ENCODE data around the gene RBMS1.

Gene RBMS1

DNA sequence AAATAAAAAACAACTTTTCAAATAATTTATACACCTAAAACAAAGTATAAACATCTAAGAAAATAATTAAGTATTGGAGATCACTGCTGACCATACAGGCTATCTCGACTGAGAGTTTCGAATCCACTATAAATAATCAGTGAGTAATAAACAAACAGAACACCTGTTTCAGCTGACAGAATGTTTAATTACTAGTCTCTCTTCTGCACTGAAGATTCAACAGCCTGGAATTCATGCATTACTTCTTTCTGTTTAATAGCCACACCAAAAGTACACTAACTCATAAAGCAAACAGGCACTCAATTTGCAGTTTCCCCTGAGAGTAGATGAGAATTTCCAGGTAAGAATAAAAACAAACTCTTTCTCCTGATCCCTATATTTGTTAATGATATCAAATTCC lies 138.5 kb downstream of the RBMS1 start:
- no peak for DNase-seq

DNA sequence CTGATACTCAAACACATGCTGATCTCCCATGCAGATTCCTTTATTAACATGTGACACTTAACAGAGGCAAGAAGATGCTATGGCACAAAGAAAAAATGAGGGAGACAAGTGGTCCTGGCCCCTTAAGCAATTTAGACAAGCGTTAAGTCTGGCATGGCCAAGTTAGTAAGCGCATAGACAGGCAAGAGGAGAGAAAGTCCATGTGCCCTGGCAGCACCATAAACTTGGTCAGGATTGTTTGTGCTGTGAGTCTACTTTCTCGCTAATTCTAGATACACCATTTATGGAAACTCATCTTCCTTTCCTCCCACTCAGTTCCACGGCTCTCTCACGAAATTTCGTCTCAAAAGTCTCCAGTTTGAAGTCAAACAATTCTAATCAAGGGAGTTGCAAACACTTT lies 138.9 kb downstream of the RBMS1 start:
- DNase-seq = no peak

DNA sequence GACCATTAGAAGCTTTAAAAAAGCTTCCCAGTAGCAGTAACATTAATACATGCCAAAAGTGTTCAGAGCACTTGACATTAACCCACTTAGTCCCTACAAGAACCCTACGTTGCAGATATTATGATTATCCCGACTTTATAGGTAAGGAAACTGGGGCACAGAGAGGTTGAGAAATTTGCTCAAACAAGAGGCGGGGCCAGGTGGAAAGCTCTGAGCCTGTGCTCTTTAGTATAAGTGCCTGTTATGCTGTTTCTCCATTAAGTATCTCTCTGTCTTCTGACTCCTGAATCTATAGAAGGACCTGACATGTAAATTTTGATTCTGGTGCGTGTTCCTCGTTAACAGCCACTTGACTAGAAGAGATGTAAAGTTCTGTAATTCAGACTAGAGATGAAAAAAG lies 139.8 kb downstream of the RBMS1 start:
- DNase-seq = no peak

DNA sequence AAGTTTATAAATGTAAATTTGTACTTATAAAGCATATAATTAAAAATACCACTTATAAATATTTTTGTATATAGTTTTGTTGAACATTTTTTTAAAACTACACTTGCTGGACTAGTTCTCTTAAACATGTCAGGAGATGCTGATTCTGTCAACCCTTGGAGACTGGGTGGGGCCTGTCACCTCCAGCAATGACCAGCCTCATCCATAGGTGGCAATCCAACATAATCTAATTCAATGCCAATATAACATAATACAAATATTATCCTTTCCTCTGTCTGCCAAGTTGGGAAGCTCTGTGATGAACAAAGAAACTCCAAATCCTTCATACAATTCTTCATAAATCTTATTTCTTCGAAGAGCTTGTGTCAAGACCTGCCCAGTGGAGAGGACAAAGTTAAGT lies 140.4 kb downstream of the RBMS1 start:
- no peak for DNase-seq

DNA sequence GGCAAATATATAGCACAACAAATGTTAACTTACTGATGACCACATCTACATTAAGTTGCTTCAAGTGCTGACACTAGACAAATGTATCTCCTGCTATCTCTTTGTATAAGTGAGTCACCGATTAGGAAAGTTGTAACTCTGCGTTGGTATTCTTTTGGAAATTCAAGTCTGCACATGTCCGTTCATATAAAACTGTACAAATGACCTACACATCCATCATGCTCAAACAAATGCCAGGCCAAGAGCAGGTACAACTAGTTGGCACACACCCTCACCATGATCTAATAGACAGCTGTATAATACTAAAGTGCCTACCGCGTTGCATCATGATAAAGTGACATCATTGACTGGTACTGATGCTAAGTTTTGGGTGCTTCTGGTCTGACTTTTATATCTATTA lies 141.1 kb downstream of the RBMS1 start:
- no peak for DNase-seq

DNA sequence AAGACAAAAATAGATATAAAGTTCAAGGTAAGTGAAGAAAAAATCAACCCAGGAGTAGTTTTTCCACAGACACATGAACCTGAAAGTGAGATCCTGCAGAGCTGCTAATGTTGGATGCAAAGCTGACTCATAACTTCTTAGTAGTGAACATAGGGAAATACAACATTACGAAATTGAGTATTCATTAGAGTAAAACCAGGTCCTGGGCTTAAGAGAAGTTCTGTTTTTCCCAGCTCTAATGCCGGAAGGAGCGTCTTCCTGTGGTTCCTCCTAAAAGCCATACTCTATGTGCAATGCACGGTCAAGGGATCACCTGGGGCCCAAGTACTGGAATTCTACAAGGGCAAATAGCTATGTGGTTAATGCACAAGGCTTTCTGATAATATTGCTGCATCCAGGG lies 141.7 kb downstream of the RBMS1 start:
- DNase-seq = no peak

DNA sequence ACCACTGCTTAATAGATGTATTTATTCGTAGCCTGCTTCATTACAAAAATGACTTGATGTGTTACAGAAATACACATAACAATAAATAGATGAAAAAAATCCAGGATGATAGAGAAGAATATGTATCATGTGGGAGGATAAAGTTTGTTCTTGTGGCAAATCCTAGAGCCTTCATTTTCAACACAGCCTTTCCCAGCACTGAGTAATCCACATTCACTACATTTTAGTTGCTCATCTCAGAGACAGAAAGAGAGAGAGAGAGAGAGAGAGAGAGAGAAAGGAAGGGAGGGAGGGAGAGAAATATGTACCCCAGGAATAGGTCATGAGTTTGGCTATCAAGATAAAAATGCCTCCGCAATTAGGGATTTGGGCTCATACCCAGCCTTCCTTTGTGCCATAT lies 144.3 kb downstream of the RBMS1 start:
- no peak for DNase-seq

DNA sequence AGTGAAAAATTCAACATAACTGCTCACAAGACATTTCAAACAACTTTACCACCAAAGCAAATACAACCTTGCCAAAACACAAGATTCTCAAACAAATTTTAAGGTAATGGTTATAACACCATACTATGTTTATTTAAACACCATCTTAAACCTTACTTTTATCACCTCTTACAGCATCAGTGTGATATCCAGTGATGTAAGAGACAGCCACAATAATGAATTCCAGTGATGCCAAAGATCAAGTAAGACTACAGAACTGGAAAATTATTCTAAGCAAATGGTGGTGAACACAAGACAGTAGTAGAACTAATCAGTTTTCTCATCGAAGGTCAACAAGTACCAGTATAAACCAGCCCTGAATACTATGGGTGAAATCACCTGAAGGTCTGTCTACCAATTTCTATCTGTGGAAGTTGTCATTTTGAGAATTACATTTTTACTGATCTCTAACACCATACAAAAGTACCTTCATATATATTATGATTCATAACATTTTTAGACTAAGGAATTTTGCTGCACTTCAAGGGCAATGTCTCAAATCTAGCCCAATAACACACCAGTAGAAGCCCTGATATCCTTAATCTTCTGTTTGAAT lies 146.2 kb downstream of the RBMS1 start:
- DNase-seq = no peak

DNA sequence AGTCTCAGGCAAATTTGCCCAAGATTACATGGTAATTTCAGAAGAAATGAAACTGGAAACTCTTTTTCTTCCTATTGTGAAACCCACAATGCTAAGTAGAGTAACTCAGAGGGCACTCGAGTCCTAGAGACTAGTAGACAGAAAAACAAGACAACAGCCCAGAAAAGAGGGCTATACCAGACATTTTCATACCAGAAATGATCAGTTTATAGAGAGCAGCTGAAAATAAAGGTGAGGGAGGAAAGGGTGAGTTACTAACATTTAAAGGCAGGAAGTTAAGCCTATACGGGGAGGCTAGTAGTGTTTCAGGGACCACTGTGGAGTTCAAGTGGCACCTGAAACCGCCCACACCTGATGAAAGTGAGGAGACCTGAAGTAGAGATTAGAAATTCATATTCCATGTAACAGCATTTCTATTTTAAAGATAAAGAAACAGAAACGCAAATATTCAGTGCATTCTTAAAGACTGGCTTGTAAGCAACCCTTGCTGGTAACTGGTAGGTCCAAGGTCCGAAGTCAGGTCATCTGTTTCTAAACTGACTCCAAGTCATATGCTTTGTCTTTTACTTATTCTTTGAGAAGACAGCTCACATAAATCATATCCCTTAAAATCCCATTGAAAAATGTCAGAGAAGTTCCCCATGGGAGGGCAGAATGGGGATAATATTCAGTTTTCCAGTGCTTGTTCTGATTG lies 148.4 kb downstream of the RBMS1 start:
- DNase-seq = no peak

DNA sequence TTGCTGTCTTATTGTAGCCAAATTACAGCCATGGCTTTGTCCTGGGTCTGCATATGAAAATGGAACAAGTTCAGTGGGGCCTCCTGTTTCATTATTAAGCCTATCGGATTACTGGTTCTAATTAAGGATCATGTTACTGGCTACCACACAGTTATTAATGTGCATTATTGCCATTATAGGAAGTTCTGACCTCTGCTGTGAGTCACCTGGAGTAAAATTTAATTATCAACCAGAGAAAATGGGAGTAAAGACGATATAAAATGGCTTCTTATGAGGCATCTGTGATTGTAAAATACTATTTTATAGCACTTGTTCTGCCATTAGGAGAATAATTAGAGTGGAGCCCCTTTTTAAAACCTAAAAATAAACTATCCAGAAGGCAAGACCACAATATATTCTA lies 150.2 kb downstream of the RBMS1 start:
- no peak for DNase-seq

DNA sequence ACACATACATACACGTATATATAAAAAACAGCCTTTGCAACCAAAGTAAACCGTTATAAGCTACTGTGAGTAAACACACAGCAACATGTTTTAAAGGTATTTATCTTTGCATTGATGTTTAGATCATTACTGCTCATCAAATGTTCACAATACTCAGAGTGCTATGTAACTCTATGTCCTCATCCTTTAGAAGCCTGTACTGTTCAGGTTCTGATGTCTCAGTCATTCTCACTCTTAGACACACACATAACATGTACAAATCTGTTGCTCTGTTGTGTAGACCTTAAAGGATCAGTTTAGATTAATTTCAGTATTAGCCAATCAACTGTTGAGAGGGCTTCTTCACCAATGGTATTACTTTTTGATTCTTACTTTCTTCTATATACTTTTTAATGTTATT lies 153.9 kb downstream of the RBMS1 start:
- DNase-seq = no peak

DNA sequence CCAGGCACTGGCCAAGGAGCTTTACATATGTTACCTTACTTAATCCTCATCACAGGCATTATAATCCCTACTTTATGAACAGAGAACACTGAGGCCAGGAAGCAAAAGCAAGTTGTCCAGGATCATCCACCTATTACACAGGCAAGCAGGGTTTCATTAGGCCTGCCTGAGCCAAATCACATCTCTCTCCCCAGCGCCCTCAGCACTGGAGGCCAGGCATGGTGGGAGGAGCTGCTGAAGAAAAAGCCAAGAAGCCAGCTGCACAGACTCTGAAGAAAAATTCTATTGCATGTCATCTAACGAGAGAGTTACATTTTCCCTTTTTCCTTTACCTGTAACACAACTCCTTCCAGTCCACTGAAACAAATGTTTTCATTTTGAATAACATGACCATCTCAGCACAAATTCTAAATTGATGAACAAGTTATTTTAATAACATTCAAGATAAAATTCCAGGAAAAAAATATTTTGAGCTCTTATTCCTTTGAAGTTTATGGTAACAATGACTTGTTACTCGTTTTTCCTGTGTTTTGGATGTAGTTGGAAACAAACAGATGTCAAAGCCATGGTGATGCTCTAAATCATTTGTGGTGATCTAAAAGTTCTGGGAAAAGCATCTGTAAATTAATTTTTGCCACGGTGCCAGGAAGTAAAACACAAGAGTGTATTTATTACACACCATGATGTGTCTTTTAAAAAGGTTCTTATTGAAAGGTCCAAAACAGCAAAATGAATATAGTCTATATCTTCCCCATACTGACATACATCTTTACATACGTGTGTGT lies 154.5 kb downstream of the RBMS1 start:
- DNase-seq = no peak

DNA sequence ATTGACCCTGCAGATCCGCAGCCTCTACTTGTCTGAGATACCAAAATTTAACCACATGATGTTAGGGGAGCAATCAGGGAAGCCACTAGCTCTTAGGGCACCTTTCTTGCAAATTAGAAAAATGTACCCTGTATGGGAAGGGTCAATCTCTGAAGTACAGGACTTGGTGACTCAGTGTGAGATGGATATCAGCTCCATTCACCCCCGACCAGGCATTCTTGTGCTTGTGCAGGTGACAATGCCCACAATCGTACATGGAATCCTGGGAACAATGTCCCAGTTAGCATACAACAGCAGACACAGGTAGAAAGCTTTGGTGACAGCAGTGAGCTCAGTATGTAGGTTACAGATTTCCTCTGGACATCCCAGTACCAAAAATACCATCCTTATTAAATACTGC lies 155.9 kb downstream of the RBMS1 start:
- no peak for DNase-seq

DNA sequence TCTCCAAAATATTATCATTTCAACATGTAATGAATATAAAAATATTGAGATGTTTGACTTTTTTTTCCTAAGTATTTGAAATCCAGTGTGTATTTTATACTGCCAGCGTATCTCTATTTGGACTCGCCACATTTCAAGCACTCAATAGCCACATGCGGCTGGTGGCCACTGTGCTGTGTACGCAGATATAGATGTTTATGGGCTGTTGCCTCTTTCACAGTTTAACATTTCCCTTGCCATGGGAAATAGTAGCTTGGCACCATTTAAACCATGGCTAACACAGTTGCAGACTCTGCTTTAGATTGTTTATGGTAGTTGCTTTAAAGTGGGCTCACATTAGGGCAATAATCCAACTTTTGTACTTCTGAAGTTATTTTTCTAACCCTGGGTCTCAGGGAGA lies 157.0 kb downstream of the RBMS1 start:
- DNase-seq = no peak

DNA sequence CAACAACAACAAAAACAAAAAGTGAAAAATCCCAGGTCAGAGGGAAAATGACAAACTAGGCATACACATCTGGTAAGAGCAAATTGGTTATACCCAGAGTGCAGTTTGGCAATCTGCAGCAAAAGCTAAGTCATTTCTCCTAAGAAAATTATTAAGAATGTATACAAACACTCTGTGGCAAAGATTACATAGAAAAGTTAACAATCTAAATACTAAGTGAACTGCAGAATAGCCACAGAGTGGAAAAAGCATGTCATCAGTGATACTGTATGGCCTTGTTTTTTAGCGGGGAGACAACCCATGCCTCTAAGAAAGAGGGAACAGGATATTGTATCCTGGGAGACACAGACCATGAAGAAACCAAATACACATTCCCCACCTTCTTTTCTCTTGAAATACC lies 157.5 kb downstream of the RBMS1 start:
- DNase-seq = no peak

DNA sequence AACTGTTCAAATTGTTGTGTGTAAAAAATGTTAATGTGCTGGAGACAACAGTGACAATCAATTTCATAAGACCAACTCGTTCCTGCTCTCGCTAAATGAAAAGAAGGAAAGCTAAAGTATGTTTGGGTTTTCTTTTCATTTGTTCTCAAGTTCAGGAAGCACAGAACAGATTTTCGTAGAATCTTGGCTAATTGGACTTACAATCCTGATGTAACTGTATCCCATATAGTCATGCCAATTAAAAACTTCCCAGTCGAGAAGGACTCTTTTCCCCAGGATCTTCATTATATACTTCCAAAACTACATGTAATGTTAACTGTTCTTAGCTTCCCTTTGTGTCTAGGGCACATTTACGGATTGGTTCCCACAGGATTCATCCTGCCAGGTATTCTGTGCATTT lies 158.2 kb downstream of the RBMS1 start:
- no peak for DNase-seq

DNA sequence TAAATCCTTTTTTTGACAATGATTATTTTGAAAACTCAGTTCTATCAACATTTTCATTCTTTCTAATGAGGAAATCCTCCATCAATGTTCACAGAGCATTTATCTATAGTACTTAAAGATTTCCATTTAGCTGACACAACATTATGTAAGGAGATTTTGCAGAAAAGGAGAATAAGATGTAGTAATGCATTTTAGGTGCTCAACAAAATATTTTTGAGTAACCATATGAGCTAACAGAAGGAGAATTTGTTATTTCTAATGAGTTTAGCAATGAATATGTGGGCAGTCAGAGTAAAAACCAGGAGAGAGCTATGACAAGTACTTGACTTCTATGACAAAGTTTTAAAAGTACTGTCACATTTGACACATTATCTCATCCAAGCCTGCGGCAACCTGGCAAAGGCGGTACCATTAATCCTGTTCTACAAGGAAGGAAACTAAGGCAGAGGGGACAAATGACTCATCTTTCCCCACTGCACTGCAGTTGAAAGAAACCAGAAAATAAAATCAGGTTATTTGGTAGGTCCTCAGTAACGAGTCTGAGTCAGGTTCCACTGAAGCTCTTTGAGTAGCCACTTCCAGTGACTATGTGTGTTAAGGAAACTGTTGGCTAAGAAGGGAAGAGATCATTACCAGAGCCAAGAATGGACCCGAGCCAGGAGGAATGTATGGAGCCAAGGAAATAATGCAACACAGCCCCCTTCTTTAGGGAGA lies 159.4 kb downstream of the RBMS1 start:
- DNase-seq = no peak

DNA sequence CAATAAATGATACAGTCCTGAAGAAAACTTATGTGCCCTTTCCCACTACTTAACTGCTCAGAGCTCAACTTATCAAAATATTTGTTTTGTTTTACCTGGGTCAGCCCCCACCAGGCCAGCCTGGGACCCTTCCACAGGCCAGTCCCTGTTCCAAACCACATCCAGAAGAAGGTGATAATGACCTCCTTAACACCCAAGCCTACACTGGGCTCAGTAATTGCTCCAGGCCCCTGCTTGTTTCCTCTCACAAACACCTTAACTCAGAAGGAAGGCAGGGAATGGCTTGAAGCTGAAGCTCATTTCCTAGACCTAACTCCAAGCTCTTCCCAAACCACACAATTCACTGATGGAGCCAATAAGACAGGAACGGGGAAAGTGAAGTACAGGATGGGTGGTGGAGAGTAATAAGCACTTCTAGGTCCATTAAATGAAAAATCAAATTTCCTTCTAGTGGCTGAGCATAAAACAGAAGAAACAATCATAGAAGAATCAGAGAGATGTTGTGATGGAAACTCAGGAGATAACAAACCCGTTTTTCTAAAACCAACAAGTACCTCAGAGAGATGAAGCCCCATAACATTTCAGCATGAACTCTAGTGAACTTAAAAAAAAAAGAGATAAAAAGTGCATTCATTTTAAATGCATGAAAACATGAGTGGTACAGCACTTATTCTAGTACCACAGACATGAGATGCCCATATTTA lies 160.1 kb downstream of the RBMS1 start:
- no peak for DNase-seq

DNA sequence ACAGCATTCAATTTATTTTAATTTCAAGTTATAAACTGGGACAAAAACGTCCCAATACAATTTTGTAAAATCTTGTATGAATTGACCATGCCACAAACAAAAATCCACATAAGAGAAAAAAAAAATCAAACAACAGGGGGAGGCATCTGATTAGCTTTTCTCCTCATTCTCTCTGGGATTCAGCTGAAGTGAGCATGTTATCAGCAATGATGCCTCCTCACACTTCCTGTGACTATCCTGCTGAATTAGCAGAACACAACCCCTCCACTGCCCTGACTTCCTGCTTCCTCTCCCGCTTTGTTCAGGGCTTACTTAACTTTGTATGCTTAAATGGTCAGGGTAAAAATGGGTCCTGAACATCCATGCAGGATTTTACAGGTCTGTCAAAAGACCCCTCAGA lies 161.3 kb downstream of the RBMS1 start:
- no peak for DNase-seq

DNA sequence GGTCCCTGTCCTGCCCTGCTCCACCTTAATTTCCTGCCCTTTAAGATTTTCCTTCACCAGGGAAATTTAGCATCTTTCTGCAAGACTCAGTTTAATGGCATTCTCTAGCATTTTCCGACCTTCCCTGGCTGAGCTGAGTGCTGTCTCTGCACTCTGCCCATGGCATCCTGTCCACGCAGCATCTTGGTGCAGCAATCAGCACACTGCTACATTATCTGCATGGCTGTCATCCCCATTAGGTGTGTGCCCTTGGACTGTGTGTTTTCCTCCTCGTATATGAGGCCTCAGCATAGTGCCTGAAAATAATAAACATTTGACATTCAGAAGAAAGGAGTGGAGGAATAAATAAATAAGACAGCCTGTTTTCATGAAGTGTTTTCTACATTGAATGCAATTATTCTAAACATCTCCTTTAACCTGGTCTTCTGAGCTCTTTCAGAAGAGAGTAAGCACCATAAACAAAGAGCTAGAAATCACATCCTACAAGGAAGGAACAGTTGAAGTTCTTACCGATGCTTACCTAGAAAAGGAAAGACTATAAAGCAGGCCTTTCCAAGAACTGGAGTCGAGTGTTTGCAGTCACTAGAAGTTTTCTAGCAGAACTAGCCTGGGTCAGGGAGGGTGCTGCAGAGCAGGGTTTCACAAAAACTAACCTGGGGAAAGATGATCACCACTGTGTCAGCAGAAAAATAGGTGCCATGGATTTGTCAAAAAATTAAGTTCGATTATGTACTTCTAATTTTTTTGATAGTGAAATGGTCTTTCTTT lies 162.2 kb downstream of the RBMS1 start:
- DNase-seq = no peak

DNA sequence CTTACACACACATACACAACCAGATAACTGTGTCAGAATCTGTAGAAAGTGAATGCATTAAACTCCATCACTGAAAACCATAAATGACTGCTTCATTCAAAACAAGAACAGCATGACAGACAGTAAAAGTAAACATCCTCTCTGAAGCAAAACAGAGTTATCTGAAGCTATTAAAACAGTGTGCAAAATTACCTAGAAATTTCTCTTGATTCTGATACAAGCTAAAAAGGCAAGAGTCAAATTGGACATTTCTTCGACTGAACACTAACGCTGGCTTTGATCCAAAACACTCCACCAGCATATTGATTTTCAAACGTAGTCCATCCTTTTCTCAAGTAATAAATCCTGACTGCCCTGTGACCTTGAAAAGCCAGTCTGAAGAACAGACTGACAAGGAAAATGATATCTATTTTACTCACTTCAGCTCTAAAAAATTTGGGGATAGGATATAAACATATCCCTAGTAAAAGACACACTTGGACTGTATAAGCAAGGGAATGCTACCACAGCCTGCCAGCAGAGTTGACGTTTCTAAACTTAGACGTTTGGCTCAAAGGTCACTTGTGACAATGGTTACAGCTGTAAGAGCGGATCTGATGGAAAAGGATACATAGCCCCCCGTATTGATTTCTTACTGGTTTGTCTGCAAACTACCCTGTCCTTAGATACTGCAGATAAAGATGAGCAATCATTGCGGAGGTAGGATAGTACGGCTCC lies 164.6 kb downstream of the RBMS1 start:
- DNase-seq = no peak

DNA sequence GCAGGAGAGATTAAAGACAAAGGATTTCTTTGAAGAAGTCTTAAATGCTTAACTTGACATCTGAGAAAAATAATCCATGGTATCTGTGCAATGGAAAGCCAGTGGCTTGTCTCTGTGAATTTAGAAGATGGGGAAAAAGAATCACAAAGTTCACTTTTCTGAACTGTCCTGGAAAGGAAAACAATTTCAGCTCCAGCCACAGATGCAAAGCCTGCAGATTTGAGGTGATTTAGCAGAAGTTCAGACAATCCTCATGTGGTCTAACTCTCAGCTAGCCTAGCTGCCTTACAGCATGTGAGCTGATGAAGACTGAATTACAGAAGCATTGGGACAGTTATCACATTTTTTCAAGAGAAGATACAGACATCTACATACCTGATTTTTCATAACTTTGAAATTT lies 166.8 kb downstream of the RBMS1 start:
- no peak for DNase-seq
